Glutamatergic neuron (in vitro differentiated cells): ENCODE data around the gene EHMT2. TPM values are rescaled to one million over a fixed set of nuclear protein-coding genes. Genes with fewer than 3 reads are reported as not detected.

ENCODE experiments used
- DNase-seq: peaks from one replicate; pipeline ENCODE4 v3.0.0; 2022
- H3K27ac Mint-ChIP-seq: one replicate; pipeline ENCODE4 v1.8.0; 2020; ENCODE audit warnings: mild to moderate bottlenecking, mixed read lengths, inconsistent platforms; ENCODE audit not compliant: unreplicated experiment
- H3K27me3 Mint-ChIP-seq: one replicate; pipeline ENCODE4 v1.8.0; 2020; ENCODE audit warnings: mild to moderate bottlenecking, moderate library complexity, mixed read lengths, inconsistent platforms; ENCODE audit not compliant: unreplicated experiment
- H3K36me3 Mint-ChIP-seq: one replicate; pipeline ENCODE4 v1.8.0; 2020; ENCODE audit warnings: mild to moderate bottlenecking, mixed read lengths, inconsistent platforms; ENCODE audit not compliant: unreplicated experiment
- H3K4me1 Mint-ChIP-seq: one replicate; pipeline ENCODE4 v1.8.0; 2020; ENCODE audit warnings: mild to moderate bottlenecking, low read depth, mixed read lengths, inconsistent platforms; ENCODE audit not compliant: unreplicated experiment
- H3K4me3 Mint-ChIP-seq: one replicate; pipeline ENCODE4 v1.8.0; 2020; ENCODE audit warnings: mild to moderate bottlenecking, mixed read lengths, inconsistent platforms; ENCODE audit not compliant: unreplicated experiment
- H3K9me3 Mint-ChIP-seq: one replicate; pipeline ENCODE4 v1.8.0; 2020; ENCODE audit warnings: mild to moderate bottlenecking, moderate library complexity, mixed read lengths, inconsistent platforms; ENCODE audit not compliant: unreplicated experiment
- total RNA-seq: library from RNA; stranded (reverse); fragmentation: NEBNext Ultra II Directional; extraction: Animal tissue kit (Norgen Biotek cat#: 25700); gene quantifications from one replicate; pipeline ENCODE4 v1.2.1, GENCODE V29; 2021; ENCODE audit not compliant: unreplicated experiment
- TF ChIP-seq, protein P1 (sequence below): fragments of 200-600 bp; sonication (generic); IDR thresholded peaks from one replicate; pipeline ENCODE4 v1.5.0; 2021; ENCODE audit not compliant: partially characterized antibody, unreplicated experiment

Gene EHMT2
- total RNA-seq, 1 donor from 2014 or later = 113 TPM

DNA sequence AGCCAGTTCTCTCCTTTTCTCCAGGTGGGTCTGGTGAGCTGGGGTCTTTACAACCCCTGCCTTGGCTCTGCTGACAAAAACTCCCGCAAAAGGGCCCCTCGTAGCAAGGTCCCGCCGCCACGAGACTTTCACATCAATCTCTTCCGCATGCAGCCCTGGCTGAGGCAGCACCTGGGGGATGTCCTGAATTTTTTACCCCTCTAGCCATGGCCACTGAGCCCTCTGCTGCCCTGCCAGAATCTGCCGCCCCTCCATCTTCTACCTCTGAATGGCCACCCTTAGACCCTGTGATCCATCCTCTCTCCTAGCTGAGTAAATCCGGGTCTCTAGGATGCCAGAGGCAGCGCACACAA, 47.6 kb upstream of the EHMT2 start:
- DNase-seq = no peak
- Mint-ChIP-seq H3K27me3 (peaks cover 6% of the 10 kb centered on the region), H3K4me3 (no peak overlapping the region), H3K4me1 (peaks cover 3% of the 10 kb centered on the region), H3K9me3 (no peaks in the 10 kb centered on the region), H3K27ac (no peak overlapping the region), H3K36me3 (no peaks in the 10 kb centered on the region)
- TF ChIP-seq, protein P1, sequence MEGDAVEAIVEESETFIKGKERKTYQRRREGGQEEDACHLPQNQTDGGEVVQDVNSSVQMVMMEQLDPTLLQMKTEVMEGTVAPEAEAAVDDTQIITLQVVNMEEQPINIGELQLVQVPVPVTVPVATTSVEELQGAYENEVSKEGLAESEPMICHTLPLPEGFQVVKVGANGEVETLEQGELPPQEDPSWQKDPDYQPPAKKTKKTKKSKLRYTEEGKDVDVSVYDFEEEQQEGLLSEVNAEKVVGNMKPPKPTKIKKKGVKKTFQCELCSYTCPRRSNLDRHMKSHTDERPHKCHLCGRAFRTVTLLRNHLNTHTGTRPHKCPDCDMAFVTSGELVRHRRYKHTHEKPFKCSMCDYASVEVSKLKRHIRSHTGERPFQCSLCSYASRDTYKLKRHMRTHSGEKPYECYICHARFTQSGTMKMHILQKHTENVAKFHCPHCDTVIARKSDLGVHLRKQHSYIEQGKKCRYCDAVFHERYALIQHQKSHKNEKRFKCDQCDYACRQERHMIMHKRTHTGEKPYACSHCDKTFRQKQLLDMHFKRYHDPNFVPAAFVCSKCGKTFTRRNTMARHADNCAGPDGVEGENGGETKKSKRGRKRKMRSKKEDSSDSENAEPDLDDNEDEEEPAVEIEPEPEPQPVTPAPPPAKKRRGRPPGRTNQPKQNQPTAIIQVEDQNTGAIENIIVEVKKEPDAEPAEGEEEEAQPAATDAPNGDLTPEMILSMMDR = no peak

DNA sequence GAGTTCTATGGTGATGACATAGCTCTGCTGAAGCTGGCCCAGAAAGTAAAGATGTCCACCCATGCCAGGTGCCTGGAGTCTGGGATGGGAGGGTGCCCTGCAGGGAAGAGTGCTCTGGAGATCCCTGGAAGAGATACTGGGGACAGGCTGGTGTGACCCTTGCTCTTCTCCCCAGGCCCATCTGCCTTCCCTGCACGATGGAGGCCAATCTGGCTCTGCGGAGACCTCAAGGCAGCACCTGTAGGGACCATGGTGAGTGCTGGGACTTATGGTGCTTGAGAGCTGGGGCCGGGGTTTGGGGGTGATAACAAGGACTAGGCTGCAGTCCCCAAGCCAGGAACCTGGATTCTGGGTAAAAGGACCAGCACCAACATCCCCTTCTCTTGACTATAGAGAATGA, 46.2 kb upstream of the EHMT2 start:
- TF ChIP-seq, protein P1 = no peak
- Mint-ChIP-seq H3K4me3 (no peak overlapping the region), H3K36me3 (no peaks in the 10 kb centered on the region), H3K27ac (no peak overlapping the region), H3K27me3 (peaks cover 6% of the 10 kb centered on the region), H3K4me1 (peaks cover 3% of the 10 kb centered on the region), H3K9me3 (no peaks in the 10 kb centered on the region)
- DNase-seq = no peak

DNA sequence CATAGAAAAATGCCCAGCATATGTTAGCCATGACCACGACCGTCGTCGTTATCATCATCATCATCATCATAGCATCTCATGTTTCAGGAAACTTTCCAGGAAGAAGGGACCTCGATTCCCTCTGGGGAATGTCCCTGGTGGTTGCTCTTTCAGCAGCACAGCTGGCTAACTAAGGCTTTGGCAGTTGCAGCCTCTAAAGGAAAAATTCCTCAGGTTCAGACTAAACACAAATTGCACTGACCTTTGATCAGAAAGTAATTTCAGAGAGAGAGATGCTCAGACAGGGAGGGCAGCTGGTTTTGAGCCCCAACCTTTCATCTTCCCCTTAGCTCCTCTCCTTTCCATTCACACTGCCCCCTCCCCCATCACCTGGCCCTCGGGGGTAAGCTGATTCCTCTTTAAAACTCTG, 42.8 kb upstream of the EHMT2 start:
- TF ChIP-seq, protein P1 = no peak
- H3K4me1 Mint-ChIP-seq = peaks cover 3% of the 10 kb centered on the region
- H3K36me3 Mint-ChIP-seq = peaks cover 4% of the 10 kb centered on the region
- peak overlapping the region; percentile 43 for H3K4me3 Mint-ChIP-seq
- no peak for DNase-seq
- H3K9me3 Mint-ChIP-seq = no peaks in the 10 kb centered on the region
- no peak overlapping the region for H3K27ac Mint-ChIP-seq
- H3K27me3 Mint-ChIP-seq = peaks cover 4% of the 10 kb centered on the region

DNA sequence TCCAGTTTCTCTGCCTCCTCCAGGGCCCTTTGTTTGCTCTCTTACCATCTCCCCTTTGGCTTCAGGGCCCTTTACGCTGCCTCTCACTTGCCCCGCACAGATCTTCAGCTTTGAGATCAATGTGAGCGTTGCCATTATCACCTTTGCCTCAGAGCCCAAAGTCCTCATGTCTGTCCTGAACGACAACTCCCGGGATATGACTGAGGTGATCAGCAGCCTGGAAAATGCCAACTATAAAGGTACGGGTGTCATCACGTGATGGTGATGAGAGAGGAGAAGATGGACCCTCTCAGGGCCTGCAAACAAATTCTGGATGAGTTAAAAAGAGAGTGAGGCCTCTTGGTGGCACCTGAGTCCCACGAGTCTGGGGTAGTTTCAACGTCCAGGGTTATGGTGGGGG, 38.3 kb upstream of the EHMT2 start:
- DNase-seq = no peak
- Mint-ChIP-seq H3K4me3 (no peak overlapping the region), H3K27ac (no peak overlapping the region), H3K4me1 (peaks cover 3% of the 10 kb centered on the region), H3K27me3 (peaks cover 2% of the 10 kb centered on the region), H3K36me3 (peaks cover 4% of the 10 kb centered on the region), H3K9me3 (peaks cover 8% of the 10 kb centered on the region)
- TF ChIP-seq, protein P1 = no peak

DNA sequence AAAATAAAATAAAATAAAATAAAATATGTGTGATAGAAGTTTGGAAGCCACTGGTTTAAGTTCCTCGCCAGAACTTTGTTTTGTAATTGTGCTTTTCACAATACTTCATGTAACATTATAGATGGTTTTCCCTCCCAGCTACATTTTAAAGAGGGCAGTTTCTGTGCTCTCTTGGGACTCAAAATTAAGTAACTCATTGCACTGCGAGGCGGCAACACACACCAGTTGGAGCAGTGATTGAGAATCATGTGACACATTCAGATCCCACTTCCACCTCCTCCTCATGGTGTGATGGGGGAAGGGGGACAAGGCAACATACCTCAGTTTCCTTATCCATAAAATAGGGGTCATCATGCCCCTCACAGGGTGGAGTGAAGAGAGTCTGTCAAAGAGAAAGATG, 37.5 kb upstream of the EHMT2 start:
- Mint-ChIP-seq H3K9me3 (peaks cover 8% of the 10 kb centered on the region), H3K27ac (no peak overlapping the region), H3K36me3 (peaks cover 4% of the 10 kb centered on the region), H3K4me1 (no peaks in the 10 kb centered on the region), H3K27me3 (peaks cover 2% of the 10 kb centered on the region), H3K4me3 (no peak overlapping the region)
- TF ChIP-seq, protein P1 = no peak
- no peak for DNase-seq
